ENCODE data around the gene SMAD4. TPM values are rescaled to one million over a fixed set of nuclear protein-coding genes. Genes with fewer than 3 reads are reported as not detected.

The SMAD4 gene
- total and polyA plus RNA-seq, 2 donors (not counting 3 experiments of a cell fraction or from before 2014, with no cell fraction given): 63.5 to 82.8 TPM

DNA sequence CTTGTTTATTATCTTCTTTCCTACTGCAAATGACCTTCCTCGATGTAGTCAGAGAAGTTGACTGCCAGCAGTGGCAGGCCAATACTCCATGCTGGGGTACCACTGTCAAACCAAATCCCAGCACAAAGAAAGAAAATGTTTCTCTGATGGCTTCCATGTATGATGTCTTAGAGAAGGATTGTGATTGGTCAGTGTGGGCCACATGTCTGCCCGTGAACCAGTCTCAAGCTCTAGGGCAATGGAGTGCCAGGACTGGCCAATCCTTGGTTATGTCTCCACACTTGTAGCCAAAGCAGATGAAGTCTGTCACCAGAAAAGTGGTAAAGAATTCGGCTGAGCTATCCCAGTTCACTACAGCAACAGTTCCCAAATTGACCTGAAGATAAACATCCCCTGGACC is 17.6 kb upstream of the SMAD4 start:
- no TSS peak for BruUV-seq (replicated peaks)
- DNase-seq (ENCODE audit: low read depth, low spot score) (no peak), FAIRE-seq (no peak)
- POLR2A ChIA-PET: no interaction called here
- dilution Hi-C loops (cut with MboI; ENCODE audit: extremely low pct_ligation_motif_present, low sequenced_read_pairs) (no loop called here), intact Hi-C loops (cut with micrococcal nuclease) (no loop called here)
- Histone ChIP-seq H3K79me2 (ENCODE audit: control insufficient read depth, insufficient read depth, low read length) (no peaks in the 10 kb centered on the region), H3K27ac (ENCODE audit: insufficient read depth, low read depth, low read length) (no peak overlapping the region), H2AFZ (ENCODE audit: low read depth, low read length) (no peak overlapping the region), H3K9me3 (replicated peaks; ENCODE audit: control insufficient read depth, insufficient read depth, low read length) (no peaks in the 10 kb centered on the region), H3K4me2 (ENCODE audit: insufficient read depth, low read length) (no peak overlapping the region), H3K36me3 (ENCODE audit: control insufficient read depth in 2 of 2, extremely low read depth in 1 of 2, insufficient read depth in 2 of 2, low read length in 2 of 2) (no peaks in the 10 kb centered on the region), H3K27me3 (ENCODE audit: control insufficient read depth in 2 of 2, insufficient read depth in 2 of 2, low read length in 2 of 2) (no peaks in the 10 kb centered on the region), H3K9ac (replicated peaks; ENCODE audit: extremely low read depth, insufficient read depth, low read length) (no peak overlapping the region), H4K20me1 (replicated peaks; ENCODE audit: control insufficient read depth, extremely low read depth, insufficient read depth, low read length) (no peaks in the 10 kb centered on the region), H3K4me1 (ENCODE audit: control insufficient read depth, extremely low read depth, insufficient read depth, low read length) (no peaks in the 10 kb centered on the region), H3K9me1 (replicated peaks; ENCODE audit: control insufficient read depth, extremely low read depth, insufficient read depth, low read length) (no peaks in the 10 kb centered on the region), H3K4me3 (replicated peaks in 1 of 3; ENCODE audit: insufficient read depth in 1 of 3, low read depth in 1 of 3, low read length in 3 of 3) (no peak overlapping the region)
- TF ChIP-seq, protein P1, sequence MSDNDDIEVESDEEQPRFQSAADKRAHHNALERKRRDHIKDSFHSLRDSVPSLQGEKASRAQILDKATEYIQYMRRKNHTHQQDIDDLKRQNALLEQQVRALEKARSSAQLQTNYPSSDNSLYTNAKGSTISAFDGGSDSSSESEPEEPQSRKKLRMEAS (IDR thresholded peaks at IDR 0.05; ENCODE audit: insufficient read depth, insufficient read length): no peak
- no peak for TF ChIP-seq POLR2A (IDR thresholded peaks at IDR 0.05; ENCODE audit: low read depth, low read length)
- TF ChIP-seq MYC (IDR thresholded peaks at IDR 0.05; ENCODE audit: low read depth, low read length): no peak
- TF ChIP-seq EZH2 (IDR thresholded peaks at IDR 0.05; ENCODE audit: borderline replicate concordance, low read depth, low read length, severe bottlenecking): no peak
- no peak for TF ChIP-seq FOS (IDR thresholded peaks at IDR 0.05; ENCODE audit: borderline replicate concordance, insufficient read depth, low read length)
- no peak for TF ChIP-seq POLR2AphosphoS5 (IDR thresholded peaks at IDR 0.05; ENCODE audit: insufficient read depth, low read depth, low read length)
- TF ChIP-seq, protein P2, sequence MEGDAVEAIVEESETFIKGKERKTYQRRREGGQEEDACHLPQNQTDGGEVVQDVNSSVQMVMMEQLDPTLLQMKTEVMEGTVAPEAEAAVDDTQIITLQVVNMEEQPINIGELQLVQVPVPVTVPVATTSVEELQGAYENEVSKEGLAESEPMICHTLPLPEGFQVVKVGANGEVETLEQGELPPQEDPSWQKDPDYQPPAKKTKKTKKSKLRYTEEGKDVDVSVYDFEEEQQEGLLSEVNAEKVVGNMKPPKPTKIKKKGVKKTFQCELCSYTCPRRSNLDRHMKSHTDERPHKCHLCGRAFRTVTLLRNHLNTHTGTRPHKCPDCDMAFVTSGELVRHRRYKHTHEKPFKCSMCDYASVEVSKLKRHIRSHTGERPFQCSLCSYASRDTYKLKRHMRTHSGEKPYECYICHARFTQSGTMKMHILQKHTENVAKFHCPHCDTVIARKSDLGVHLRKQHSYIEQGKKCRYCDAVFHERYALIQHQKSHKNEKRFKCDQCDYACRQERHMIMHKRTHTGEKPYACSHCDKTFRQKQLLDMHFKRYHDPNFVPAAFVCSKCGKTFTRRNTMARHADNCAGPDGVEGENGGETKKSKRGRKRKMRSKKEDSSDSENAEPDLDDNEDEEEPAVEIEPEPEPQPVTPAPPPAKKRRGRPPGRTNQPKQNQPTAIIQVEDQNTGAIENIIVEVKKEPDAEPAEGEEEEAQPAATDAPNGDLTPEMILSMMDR (IDR thresholded peaks at IDR 0.05; ENCODE audit: extremely low read depth in 1 of 2, insufficient read depth in 1 of 2, low read depth in 1 of 2, low read length in 2 of 2): no peak
- no peak for TF ChIP-seq GATA2 (IDR thresholded peaks at IDR 0.05; ENCODE audit: insufficient read depth, insufficient read length, low read depth, low read length)
- TF ChIP-seq JUN (IDR thresholded peaks at IDR 0.05; ENCODE audit: borderline replicate concordance, insufficient read depth, insufficient read length, low read depth): no peak
- CTCF ChIA-PET: no interaction called here
